OCI-LY3 (cell line): Measurements from ENCODE around the gene CHDH.

Experiments used
- H2AFZ ChIP-seq: fragments of 200-600, 300-600 bp; shearing (Covaris generic); 2 replicates; pipeline ENCODE4 v1.6.0; 2014; ENCODE audit warnings: antibody characterized with exemption, low read depth, low read length
- H3K27ac ChIP-seq: fragments of 200-600, 300-600 bp; sonication (generic); 2 replicates; pipeline ENCODE4 v1.5.1; 2014; ENCODE audit warnings: mild to moderate bottlenecking, low read length, moderate library complexity, mixed read lengths
- H3K27me3 ChIP-seq: fragments of 200-600, 300-600 bp; sonication (generic); 2 replicates; pipeline ENCODE4 v1.6.1; 2014; ENCODE audit warnings: low read depth, low read length, mixed read lengths
- H3K36me3 ChIP-seq: fragments of 200-600, 300-600 bp; sonication (generic); replicated peaks from 2 replicates; pipeline ENCODE3; 2014; ENCODE audit warnings: low read depth, low read length, mixed read lengths
- H3K4me1 ChIP-seq: fragments of 300-600, 200-600 bp; sonication (generic); 2 replicates; pipeline ENCODE4 v1.6.1; 2014; ENCODE audit warnings: low read length, mixed read lengths
- H3K4me2 ChIP-seq: fragments of 200-600, 300-600 bp; sonication (generic); 2 replicates; pipeline ENCODE4 v1.6.1; 2014; ENCODE audit warnings: low read length, mixed read lengths
- H3K4me3 ChIP-seq: fragments of 300-600, 200-600 bp; sonication (generic); 2 replicates; pipeline ENCODE4 v1.5.1; 2014; ENCODE audit warnings: antibody characterized with exemption, mild to moderate bottlenecking, low read length, moderate library complexity
- H3K79me2 ChIP-seq: fragments of 300-600, 200-600 bp; shearing (Covaris generic); 2 replicates; pipeline ENCODE4 v1.6.1; 2014; ENCODE audit warnings: mild to moderate bottlenecking, low read length, mixed read lengths
- H3K9ac ChIP-seq: fragments of 300-600, 200-600 bp; shearing (Covaris generic); 2 replicates; pipeline ENCODE4 v1.6.0; 2014; ENCODE audit warnings: mild to moderate bottlenecking, low read length, moderate library complexity
- H3K9me3 ChIP-seq: fragments of 200-600, 300-600 bp; shearing (Covaris generic); 2 replicates; pipeline ENCODE4 v1.6.1; 2014; ENCODE audit warnings: low read length, mixed read lengths; ENCODE audit not compliant: insufficient read depth
- H4K20me1 ChIP-seq: fragments of 200-600, 300-600 bp; sonication (generic); 2 replicates; pipeline ENCODE4 v1.6.1; 2016; ENCODE audit warnings: low read length, mixed read lengths; ENCODE audit not compliant: insufficient read depth
- EZH2phosphoT487 ChIP-seq: fragments of 200-600 bp; shearing (Covaris generic); IDR thresholded peaks from 2 replicates; pipeline ENCODE4 v1.6.1; 2018; ENCODE audit warnings: antibody characterized with exemption, mixed run types, low read depth
- TF ChIP-seq, protein P1 (sequence below): fragments of 200-600, 300-600 bp; sonication (generic); IDR thresholded peaks from 2 replicates; pipeline ENCODE4 v1.5.1; 2014; ENCODE audit warnings: antibody characterized with exemption, low read length, low read depth

Gene CHDH

DNA sequence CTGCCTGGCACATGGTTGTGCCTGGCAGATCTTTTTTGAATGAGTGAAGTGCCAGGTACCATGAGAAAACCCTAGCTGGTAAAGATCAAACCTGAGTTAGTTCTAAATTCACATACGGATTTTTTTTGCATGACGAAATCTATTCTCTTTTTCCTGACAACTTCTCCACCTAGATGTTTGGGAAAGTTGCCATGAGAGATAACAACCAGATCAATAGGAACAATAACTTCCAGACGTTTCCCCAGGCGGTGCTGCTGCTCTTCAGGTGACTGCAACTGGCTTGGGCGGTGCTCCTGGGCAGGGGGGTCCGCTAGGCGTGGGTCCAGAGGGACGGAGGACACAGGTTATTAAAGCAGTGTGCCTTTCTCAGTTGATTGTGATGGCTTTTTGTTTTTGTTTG lies 71.8 kb downstream of the CHDH start:
- TF ChIP-seq, protein P1, sequence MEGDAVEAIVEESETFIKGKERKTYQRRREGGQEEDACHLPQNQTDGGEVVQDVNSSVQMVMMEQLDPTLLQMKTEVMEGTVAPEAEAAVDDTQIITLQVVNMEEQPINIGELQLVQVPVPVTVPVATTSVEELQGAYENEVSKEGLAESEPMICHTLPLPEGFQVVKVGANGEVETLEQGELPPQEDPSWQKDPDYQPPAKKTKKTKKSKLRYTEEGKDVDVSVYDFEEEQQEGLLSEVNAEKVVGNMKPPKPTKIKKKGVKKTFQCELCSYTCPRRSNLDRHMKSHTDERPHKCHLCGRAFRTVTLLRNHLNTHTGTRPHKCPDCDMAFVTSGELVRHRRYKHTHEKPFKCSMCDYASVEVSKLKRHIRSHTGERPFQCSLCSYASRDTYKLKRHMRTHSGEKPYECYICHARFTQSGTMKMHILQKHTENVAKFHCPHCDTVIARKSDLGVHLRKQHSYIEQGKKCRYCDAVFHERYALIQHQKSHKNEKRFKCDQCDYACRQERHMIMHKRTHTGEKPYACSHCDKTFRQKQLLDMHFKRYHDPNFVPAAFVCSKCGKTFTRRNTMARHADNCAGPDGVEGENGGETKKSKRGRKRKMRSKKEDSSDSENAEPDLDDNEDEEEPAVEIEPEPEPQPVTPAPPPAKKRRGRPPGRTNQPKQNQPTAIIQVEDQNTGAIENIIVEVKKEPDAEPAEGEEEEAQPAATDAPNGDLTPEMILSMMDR: peak; percentile 29
- no peak for TF ChIP-seq EZH2phosphoT487
- Histone ChIP-seq H4K20me1 (no peaks in the 10 kb centered on the region), H3K27me3 (no peaks in the 10 kb centered on the region)

DNA sequence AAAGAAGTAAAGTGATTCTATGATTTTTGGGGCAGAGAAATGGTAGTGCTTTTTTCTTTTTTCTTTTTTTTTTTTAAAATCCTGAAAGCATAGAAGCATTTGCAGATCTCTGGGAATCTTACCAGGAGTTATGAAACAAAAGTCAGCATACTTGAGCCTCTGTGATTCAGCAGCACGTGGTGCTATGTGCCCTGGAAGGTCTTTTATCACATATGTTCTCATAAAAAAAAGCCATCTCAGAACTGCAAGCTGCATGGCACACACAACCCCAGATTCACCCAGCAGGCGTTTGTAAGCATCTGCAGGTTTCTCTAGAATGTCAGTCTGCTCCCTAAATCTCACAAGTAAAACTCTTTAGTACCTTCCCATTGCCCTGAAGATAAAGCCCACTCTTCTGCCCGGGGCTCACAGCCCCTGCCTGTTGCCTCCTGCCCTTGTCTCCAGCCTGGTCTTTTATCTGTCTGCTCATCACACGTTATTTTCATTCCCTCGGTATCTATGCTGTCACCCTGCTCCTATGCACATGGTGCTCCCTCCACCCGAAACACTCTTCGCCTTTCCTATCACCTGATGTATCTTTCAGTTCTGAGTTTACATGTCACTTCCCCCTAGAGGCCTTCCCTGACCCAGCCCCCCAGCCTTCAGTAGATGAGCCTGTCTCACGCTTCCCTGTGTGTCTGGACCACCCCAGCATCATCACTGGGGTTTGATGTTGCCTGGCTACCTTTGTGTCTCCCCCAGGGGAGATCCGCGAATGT lies 72.4 kb downstream of the CHDH start:
- peak overlapping the region; percentile 72 for H3K4me2 ChIP-seq

More for the DNA sequence above, 71.8 kb downstream of the CHDH start:
- Histone ChIP-seq H3K4me1 (peaks cover 68% of the 10 kb centered on the region), H3K9ac (peak overlapping the region; percentile 72), H3K4me2 (peak overlapping the region; percentile 72), H3K36me3 (peaks cover 3% of the 10 kb centered on the region), H3K9me3 (no peaks in the 10 kb centered on the region), H3K27ac (peak overlapping the region; percentile 94), H2AFZ (no peak overlapping the region), H3K79me2 (no peaks in the 10 kb centered on the region), H3K4me3 (peak overlapping the region; percentile 56)

DNA sequence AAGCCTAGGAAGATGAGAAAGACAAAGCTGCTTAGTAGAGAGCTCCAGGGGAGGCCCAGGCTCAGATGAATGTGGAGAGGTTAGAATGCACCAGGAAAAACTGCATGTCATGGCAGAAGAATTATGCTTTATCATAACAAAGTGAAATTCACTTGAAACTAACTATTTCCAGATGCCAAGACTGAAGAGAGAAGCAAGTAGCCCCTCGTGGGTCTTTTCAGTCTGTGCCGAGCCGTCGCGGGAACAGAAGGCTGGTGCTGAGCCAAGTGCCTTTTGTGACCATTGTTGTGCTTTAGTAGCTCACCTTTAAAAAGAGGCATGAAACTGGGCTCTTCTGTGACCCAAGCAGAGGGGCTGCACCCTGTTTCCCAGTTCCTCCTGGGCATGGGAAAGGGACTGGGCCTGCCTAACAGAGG lies 73.2 kb downstream of the CHDH start:
- H3K36me3 ChIP-seq: no peaks in the 10 kb centered on the region
- no peaks in the 10 kb centered on the region for H3K9me3 ChIP-seq
- peak overlapping the region; percentile 72 for H3K4me2 ChIP-seq
- peak overlapping the region; percentile 72 for H3K9ac ChIP-seq
- peaks cover 82% of the 10 kb centered on the region for H3K4me1 ChIP-seq
- peak overlapping the region; percentile 54 for H3K4me3 ChIP-seq
- no peaks in the 10 kb centered on the region for H3K27me3 ChIP-seq
- H2AFZ ChIP-seq: no peak overlapping the region
- H4K20me1 ChIP-seq: no peaks in the 10 kb centered on the region
- no peaks in the 10 kb centered on the region for H3K79me2 ChIP-seq
- peak overlapping the region; percentile 94 for H3K27ac ChIP-seq
- TF ChIP-seq, protein P1: no peak
- TF ChIP-seq EZH2phosphoT487: no peak

More for the DNA sequence above, 72.4 kb downstream of the CHDH start:
- H4K20me1 ChIP-seq: no peaks in the 10 kb centered on the region
- TF ChIP-seq, protein P1: no peak
- TF ChIP-seq EZH2phosphoT487: no peak
- peak overlapping the region; percentile 94 for H3K27ac ChIP-seq
- peaks cover 74% of the 10 kb centered on the region for H3K4me1 ChIP-seq
- H3K9ac ChIP-seq: peak overlapping the region; percentile 72
- H2AFZ ChIP-seq: no peak overlapping the region
- H3K79me2 ChIP-seq: no peaks in the 10 kb centered on the region
- H3K9me3 ChIP-seq: no peaks in the 10 kb centered on the region
- H3K27me3 ChIP-seq: no peaks in the 10 kb centered on the region
- peak overlapping the region; percentile 56 for H3K4me3 ChIP-seq
- H3K36me3 ChIP-seq: peaks cover 3% of the 10 kb centered on the region

DNA sequence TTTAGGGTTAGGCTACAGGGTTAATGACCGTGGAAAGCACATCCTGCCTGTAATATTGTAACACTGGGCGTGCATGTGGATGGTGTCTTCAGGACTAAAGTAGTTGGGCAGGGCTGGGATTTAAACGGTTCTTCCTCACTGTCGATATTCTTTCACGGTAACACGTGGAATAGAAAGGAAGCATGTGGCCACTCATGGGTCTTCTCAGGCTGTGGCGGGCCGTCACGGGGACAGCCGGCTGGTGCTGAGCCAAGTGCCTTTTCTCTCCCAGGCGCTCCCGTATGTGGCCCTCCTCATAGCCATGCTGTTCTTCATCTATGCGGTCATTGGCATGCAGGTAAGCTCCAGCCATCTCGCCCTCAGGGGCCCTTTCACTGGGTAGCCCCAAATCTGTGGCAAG lies 73.7 kb downstream of the CHDH start:
- no peak overlapping the region for H2AFZ ChIP-seq
- TF ChIP-seq EZH2phosphoT487: no peak
- TF ChIP-seq, protein P1: no peak
- peak overlapping the region; percentile 94 for H3K27ac ChIP-seq
- no peaks in the 10 kb centered on the region for H4K20me1 ChIP-seq
- peak overlapping the region; percentile 72; the same call in 1 of the 2 replicates for H3K9ac ChIP-seq
- H3K79me2 ChIP-seq: no peaks in the 10 kb centered on the region
- peak overlapping the region; percentile 72 for H3K4me2 ChIP-seq
- peak overlapping the region; percentile 54; the same call in 1 of the 2 replicates for H3K4me3 ChIP-seq
- H3K27me3 ChIP-seq: no peaks in the 10 kb centered on the region
- H3K36me3 ChIP-seq: no peaks in the 10 kb centered on the region
- peaks cover 82% of the 10 kb centered on the region for H3K4me1 ChIP-seq
- H3K9me3 ChIP-seq: no peaks in the 10 kb centered on the region
